GM19438 (cell line): ENCODE measurements around the gene ADGRF1.
"Not testable (repeated sequence)": the region's sequence is repeated elsewhere in the genome, so short reads cannot be mapped to it uniquely, and the experiment has no call there.

Experiments
- ATAC-seq: cut with Tn5 transposase; IDR thresholded peaks from one replicate; pipeline ENCODE4 v1.9.1; 2021; ENCODE audit warnings: low read depth; ENCODE audit not compliant: unreplicated experiment

ADGRF1 gene

GRCh38 chr6:47042275-47042791 is at the start of gene ADGRF1:
Gene ADGRF1 (minus strand): TSS chr6:47042332. CDS start chr6:47029061, 13,271 bp downstream.
- no peak for ATAC-seq

GRCh38 chr6:47090881-47091280 is 48.7 kb upstream of the ADGRF1 start:
- ATAC-seq, result no peak

GRCh38 chr6:47089473-47089872 is 47.3 kb upstream of the ADGRF1 start:
- ATAC-seq, result not testable (repeated sequence)

GRCh38 chr6:47086051-47086770 is 44.1 kb upstream of the ADGRF1 start:
- no peak for ATAC-seq

- no peak for ATAC-seq
Observed at GRCh38 chr6:47084610-47085009, 42.5 kb upstream of the ADGRF1 start.

GRCh38 chr6:47083586-47084047 is 41.5 kb upstream of the ADGRF1 start:
- no peak for ATAC-seq

- ATAC-seq, result no peak
Observed at GRCh38 chr6:47080083-47080596, 38.0 kb upstream of the ADGRF1 start.

- ATAC-seq, result no peak
Observed at GRCh38 chr6:47079638-47080037, 37.5 kb upstream of the ADGRF1 start.

- ATAC-seq, result no peak
Observed at GRCh38 chr6:47078991-47079390, 36.9 kb upstream of the ADGRF1 start.

GRCh38 chr6:47076422-47077344 is 34.6 kb upstream of the ADGRF1 start:
- ATAC-seq, result no peak

- no peak for ATAC-seq
Observed at GRCh38 chr6:47075741-47076421, 33.7 kb upstream of the ADGRF1 start.

GRCh38 chr6:47075168-47075567 is 33.0 kb upstream of the ADGRF1 start:
- no peak for ATAC-seq

- no peak for ATAC-seq
Observed at GRCh38 chr6:47073125-47074110, 31.3 kb upstream of the ADGRF1 start.

- no peak for ATAC-seq
Observed at GRCh38 chr6:47072667-47073066, 30.5 kb upstream of the ADGRF1 start.

- no peak for ATAC-seq
Observed at GRCh38 chr6:47071681-47072080, 29.5 kb upstream of the ADGRF1 start.

- no peak for ATAC-seq
Observed at GRCh38 chr6:47070461-47070860, 28.3 kb upstream of the ADGRF1 start.

- ATAC-seq, result no peak
Observed at GRCh38 chr6:47069156-47069555, 27.0 kb upstream of the ADGRF1 start.

- no peak for ATAC-seq
Observed at GRCh38 chr6:47066418-47066817, 24.3 kb upstream of the ADGRF1 start.

GRCh38 chr6:47064274-47064673 is 22.1 kb upstream of the ADGRF1 start:
- ATAC-seq, result no peak
